GM13977 (cell line): ENCODE data around the gene GNG4.

Experiments used
- DNase-seq: peaks from one replicate; pipeline ENCODE4 v3.0.0; 2012; ENCODE audit warnings: low spot score
- CTCF ChIP-seq: IDR thresholded peaks from 2 replicates; pipeline ENCODE4 v1.5.1; 2012; ENCODE audit warnings: mild to moderate bottlenecking, control low read depth; ENCODE audit not compliant: insufficient read depth; ENCODE audit errors: extremely low read depth, missing control alignments
- in situ Hi-C: fragments of 300-500 bp; cut with MboI; formaldehyde crosslinking; loops from one replicate; pipeline ENCODE4 v1.12.0; 2022; ENCODE audit warnings: low sequenced_read_pairs, low pct_unique_long_range_greater_than_20kb, mixed read lengths, inconsistent platforms; ENCODE audit not compliant: unreplicated experiment

Gene GNG4

GRCh38 chr1:235504494-235505222 is 144.9 kb downstream of the GNG4 start:
- in situ Hi-C loops: loop anchor here (25.0 kb wide), 1 partner anchor 458 kb away; no protein-coding TSS in a partner anchor
- DNase-seq: peak; percentile 96
- peak; percentile 74 for TF ChIP-seq CTCF

DNA sequence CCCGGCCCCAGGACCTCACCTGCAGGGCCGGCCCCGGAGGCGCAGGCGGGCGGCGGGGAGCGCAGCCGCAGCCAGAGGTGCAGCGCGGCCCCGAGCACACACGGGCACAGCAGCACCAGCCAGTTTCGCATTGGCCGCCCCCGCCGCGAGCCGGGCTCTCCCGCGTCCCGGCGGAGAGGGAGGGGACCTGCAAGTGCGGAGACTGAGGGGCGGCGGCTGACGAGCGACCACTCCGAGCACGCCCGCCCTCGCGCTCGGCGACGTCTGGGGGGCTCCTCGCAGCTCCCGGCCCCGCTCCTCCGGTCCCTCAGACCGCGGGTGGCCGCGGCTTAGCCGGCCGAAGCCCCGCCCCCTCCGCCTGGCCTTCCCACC is 145.5 kb downstream of the GNG4 start, which contains the start of gene B3GALNT2:
B3GALNT2 (minus strand) TSS at position 331 of the 372 bp plus-strand sequence; CDS start at position 131, 200 bp downstream.
- DNase-seq: no peak
- TF ChIP-seq CTCF: no peak
- in situ Hi-C loops: loop anchor here (25.0 kb wide), 1 partner anchor 458 kb away; no protein-coding TSS in a partner anchor

GRCh38 chr1:235503403-235504121 is 146.0 kb downstream of the GNG4 start:
- DNase-seq: peak; percentile 42
- in situ Hi-C loops: loop anchor here (25.0 kb wide), 1 partner anchor 459 kb away; no protein-coding TSS in a partner anchor
- no peak for TF ChIP-seq CTCF

DNA sequence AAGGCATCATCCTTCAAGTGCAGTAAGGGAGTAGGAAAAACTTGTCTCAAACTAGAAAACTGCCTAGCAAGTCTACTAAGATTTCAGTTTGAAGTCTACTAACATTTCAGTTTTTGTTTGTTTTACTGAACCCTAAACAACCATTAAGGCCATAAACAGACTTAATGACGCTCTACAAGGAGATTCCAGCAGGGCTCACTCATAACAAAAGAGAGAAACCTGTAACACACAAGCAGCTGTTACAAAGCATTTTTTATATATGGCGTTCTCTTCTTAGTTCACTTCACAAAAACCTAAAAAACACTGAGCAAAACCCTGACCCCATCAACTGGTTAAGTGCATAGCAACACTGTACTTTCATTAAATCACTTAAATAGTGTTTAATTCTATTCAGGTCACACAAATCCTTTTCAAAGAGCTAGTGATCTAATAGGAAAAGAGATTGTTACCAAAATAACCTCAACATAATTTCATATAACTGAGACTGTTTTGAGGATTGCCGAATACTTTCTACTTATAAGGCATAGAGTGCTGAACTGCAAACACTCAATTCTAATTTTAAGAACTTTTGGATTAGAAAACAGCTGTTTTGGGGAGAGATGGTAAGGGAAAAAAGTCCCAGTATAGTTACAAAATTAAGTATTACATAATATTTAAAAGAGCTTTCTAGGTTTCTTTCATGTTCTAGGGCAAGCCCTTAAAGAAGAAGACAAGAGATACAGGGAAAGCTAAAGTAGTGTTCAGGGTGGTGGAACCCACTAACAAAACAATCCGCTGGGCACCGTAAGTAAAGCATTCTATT is 146.8 kb downstream of the GNG4 start:
- in situ Hi-C loops: loop anchor here (25.0 kb wide), 1 partner anchor 459 kb away; no protein-coding TSS in a partner anchor
- peak; percentile 25 for DNase-seq
- TF ChIP-seq CTCF: no peak

- in situ Hi-C loops: loop anchor here (25.0 kb wide), 1 partner anchor 461 kb away; no protein-coding TSS in a partner anchor
- no peak for DNase-seq
- TF ChIP-seq CTCF: no peak
Observed at GRCh38 chr1:235500971-235501540, 148.5 kb downstream of the GNG4 start.
